ENCODE results near the gene GOLGA8Q. TPM values are rescaled to one million over a fixed set of nuclear protein-coding genes. Genes with fewer than 3 reads are reported as not detected.

GOLGA8Q gene
- total RNA-seq, 1 donor from 2014 or later: 5.6 TPM

Other genes with a start within 250 kb of the GOLGA8Q start
- 4.7 TPM for gene CHRFAM7A, start 158.5 kb upstream of the GOLGA8Q start, total RNA-seq
- 15.6 TPM for gene GOLGA8R, start 137.8 kb upstream of the GOLGA8Q start, total RNA-seq
- gene GOLGA8H, start 52.0 kb downstream of the GOLGA8Q start, total RNA-seq: 4.9 TPM

All from sciatic nerve (tissue), 1 donor.